Right lobe of liver (tissue), 4 donors: ENCODE data around the gene DDB1.
"Not testable (repeated sequence)": the region's sequence is repeated elsewhere in the genome, so short reads cannot be mapped to it uniquely, and the experiment has no call there.

ENCODE experiments used
- CTCF ChIP-seq, 4 donors: fragments of 200-600 bp in 3 of 4; fragments of 450-650 bp in 1 of 4; IDR thresholded peaks; one replicate each; pipeline versions ENCODE4 v1.5.1 to v1.8.0; 2016 to 2022; ENCODE audit warnings: antibody characterized with exemption in 4 of 4, mild to moderate bottlenecking in 2 of 4
- POLR2A ChIP-seq: fragments of 450-650 bp; IDR thresholded peaks from one replicate; pipeline ENCODE4 v1.6.1; 2017; ENCODE audit warnings: antibody characterized with exemption, mild to moderate bottlenecking
- donor health status: DM: no; HTN: no; CAD: no.
- donor health status: DM: no; HTN: no; CAD: no.
- donor health status: DM: no; HTN: yes; CAD: no.

- TF ChIP-seq CTCF (IDR thresholded peaks at IDR 0.05); POLR2A: not testable (repeated sequence)
Observed at GRCh38 chr11:61250796-61251765, 81.8 kb downstream of the DDB1 start.
